Neural progenitor cell (in vitro differentiated cells): ENCODE data around the gene TBC1D1.

ENCODE experiments used
- EZH2 ChIP-seq: fragments of 200-600 bp; sonication (generic); IDR thresholded peaks from 2 replicates; pipeline ENCODE4 v1.6.1; 2017; ENCODE audit warnings: antibody characterized with exemption, mild to moderate bottlenecking, moderate library complexity
- TF ChIP-seq, protein P1 (sequence below): fragments of 200-600 bp; sonication (generic); IDR thresholded peaks from 2 replicates; pipeline ENCODE4 v1.5.1; 2017; ENCODE audit warnings: antibody characterized with exemption, mild to moderate bottlenecking

DNA sequence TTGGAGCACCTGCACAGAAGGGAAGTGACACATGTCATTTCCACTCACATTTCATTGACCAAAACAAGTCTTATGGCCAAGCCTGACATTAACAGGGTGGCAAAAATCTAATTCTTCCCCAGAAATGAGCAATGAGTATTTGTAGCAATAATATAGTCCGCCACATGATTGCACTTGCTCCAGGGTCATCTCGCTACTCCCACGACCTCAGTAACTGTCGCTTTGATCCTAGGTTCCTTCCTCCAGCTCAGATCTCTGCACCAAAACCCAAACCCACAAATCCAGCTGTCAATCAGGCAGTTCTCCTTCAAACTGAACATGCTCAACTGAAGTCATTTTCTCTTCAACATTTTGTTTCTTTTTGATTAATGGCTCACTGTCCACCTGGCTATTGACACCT, 44.1 kb downstream of the TBC1D1 start:
- TF ChIP-seq, protein P1, sequence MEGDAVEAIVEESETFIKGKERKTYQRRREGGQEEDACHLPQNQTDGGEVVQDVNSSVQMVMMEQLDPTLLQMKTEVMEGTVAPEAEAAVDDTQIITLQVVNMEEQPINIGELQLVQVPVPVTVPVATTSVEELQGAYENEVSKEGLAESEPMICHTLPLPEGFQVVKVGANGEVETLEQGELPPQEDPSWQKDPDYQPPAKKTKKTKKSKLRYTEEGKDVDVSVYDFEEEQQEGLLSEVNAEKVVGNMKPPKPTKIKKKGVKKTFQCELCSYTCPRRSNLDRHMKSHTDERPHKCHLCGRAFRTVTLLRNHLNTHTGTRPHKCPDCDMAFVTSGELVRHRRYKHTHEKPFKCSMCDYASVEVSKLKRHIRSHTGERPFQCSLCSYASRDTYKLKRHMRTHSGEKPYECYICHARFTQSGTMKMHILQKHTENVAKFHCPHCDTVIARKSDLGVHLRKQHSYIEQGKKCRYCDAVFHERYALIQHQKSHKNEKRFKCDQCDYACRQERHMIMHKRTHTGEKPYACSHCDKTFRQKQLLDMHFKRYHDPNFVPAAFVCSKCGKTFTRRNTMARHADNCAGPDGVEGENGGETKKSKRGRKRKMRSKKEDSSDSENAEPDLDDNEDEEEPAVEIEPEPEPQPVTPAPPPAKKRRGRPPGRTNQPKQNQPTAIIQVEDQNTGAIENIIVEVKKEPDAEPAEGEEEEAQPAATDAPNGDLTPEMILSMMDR: no peak
- TF ChIP-seq EZH2: no peak
